Bronchus fibroblast of lung (primary cell): ENCODE data around the gene SLC39A1. TPM values are rescaled to one million over a fixed set of nuclear protein-coding genes. Genes with fewer than 3 reads are reported as not detected.

Experiments
- total RNA-seq: library from RNA; depleted of rRNA; stranded (reverse); fragments of >200 nt; gene quantifications from 2 replicates; pipeline ENCODE4 v1.2.3, GENCODE V29; 2015

Gene SLC39A1, protein sequence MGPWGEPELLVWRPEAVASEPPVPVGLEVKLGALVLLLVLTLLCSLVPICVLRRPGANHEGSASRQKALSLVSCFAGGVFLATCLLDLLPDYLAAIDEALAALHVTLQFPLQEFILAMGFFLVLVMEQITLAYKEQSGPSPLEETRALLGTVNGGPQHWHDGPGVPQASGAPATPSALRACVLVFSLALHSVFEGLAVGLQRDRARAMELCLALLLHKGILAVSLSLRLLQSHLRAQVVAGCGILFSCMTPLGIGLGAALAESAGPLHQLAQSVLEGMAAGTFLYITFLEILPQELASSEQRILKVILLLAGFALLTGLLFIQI
- total RNA-seq = 112 and 118 TPM in 2 replicates

DNA sequence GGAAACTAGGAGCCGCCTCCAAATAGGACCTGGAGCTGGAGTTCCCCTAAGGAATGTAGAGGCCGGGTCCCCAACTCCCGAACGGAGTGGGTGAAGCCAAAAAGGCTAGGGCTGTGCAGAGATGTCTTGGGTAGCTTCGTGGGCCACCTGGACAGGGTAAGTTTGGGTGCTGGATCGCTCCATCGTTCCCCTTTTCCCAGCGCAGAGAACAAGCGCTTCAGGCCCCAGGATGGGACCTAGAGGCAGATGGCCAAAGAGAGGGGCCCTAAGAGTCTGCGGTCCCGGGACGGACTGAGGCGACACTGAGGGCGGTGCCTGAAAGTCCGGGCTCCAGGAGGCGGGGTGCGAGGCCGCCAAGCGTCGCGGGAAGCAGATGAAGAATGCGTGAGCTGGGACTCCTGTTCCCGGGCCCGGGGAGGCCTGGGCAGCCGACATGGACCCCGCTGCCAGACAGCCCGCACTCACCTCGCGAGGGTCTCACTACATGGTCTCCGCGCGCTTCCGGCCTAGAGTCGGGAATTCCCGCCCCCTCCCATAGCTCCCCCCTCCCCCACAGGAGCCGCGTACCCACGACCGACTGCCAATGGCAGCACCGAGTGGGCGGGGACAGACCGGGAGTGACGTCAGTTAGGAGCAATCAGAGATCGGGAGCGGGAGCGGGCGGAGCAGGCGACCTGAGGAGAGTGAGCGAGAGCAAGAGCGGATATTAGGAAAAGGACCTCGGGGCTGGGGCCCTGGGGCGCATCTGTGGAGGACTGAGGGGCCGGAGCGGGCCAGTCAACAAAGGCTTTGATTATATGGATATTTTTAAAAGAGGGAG, at the start of gene SLC39A1:
TSS of gene SLC39A1 (minus strand) at position 508 of the 820 bp plus-strand sequence. CDS start 822 bp downstream, outside the sequence.

DNA sequence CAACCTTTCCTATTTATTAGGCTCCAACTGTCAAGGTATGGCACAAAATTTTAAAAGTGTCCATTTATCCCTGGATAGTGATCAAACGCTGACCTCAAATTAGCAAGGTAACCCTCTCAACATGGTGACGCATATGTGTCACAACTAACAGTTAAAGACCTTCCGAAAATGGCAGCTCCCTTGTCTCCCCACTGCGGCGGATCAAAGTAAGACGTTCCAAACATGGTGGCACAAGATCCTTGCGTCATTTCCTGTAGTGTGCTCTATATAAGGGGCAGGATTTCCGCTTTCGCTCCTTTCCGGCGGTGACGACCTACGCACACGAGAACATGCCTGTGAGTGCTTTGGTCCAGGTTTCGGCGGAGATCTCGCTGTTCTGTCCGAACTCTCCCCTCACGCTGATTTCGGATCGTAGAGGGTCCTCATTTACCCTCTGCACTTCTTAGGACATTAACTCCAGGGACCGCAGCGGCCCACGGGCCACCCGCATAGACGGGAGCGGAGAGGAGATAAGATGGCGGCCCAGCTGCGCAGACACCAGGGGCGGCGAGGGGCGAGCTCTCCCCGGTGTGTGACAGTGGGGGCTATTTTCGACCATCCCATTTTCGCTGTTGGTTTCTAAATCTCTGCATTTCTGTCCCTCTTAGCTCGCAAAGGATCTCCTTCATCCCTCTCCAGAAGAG, 27.3 kb upstream of the SLC39A1 start, which contains the start of gene RPS27:
TSS of gene RPS27 (plus strand) at position 295 of the 683 bp plus-strand sequence. CDS start at position 330, 35 bp downstream.

DNA sequence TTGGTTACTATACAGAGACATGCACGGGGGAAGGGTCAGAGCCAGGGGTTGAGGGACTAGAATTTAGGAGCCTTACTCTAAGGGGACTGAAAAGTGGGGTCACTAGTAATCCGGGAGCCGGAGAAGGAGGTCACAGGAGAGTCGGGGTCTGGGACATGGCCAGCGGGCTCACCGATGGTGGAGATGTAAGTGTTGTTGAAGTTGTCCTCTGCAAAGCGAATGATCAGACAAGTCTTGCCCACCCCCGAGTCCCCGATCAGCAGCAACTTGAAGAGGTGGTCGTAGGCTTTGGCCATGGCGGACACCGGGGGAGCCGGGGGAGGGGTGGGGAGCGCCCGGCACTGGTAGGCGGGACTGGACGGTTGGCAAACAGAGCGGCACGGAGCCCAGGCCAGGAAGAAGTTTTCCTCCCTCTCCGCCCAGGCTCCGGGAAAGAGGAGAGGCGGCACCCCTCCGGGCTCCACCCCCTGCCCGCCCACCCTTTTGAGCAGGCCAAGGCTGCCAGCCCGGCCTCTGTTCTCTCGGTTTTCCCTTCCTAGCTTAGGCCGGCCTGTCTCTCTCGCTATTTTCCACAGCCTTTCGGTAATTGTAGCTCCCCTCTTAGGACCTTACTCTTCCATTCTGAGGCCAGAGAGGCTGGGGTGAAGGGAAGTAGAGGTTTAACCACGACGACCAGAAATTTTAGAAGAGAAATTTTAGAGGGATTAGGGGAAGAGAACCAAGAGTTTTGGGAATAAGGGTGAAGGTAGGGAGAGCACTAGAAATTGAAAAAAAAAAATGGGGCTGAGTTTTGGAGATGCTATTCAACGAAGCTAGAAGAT, 22.8 kb upstream of the SLC39A1 start, which contains the start of gene RAB13:
TSS of gene RAB13 (minus strand) at position 399 of the 821 bp plus-strand sequence. CDS start at position 296, 103 bp downstream.

DNA sequence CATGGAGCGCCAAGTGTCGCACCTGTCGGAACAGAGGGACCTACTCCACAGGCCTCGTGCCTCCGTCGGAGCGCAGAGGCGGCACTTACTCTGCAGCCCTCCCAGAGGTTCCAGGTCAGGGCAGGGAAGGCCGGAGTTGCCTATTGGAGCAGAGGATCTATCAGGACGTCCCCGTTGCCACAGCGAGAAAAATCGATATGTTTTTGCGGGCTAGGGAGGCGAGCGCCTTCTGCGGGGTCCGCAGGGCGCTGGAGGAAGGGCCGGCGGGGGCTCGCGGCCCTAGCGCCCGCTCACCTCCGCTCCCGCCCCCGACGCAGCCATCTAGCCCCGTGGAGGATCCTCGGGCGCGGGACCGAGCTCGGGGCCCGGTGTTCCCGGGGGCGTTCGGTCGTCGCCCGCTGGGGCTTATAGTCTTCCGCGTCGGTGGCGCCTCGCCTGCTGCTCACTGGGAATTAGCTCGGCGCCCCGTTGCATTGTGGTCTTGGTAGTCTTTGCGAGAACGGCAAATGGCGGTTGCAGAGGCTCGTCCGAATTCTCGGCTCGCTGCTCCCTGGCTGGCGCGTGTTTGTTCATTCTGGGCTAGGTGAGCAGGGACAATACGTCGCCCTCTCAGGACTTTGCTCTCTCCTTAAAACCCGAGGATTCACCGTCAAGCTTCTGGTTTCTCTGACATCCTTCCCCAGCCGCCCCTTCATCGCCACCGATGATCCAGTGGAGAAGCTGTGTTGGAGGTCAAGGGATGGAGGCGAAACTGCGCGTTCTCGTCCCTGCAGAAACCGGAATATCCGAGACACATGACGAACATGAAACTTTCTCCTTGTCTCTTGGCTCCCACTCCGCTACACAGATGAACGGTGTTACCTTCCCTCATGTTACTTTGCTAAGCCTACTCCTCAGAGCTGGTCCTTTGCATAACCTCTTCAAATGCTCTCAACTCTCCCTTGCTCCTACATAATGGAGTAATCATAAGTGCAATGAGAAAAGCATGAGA, 14.2 kb upstream of the SLC39A1 start, which contains the start of gene JTB:
TSS of gene JTB (minus strand) at position 425 of the 991 bp plus-strand sequence. CDS start at position 3, 422 bp downstream.

DNA sequence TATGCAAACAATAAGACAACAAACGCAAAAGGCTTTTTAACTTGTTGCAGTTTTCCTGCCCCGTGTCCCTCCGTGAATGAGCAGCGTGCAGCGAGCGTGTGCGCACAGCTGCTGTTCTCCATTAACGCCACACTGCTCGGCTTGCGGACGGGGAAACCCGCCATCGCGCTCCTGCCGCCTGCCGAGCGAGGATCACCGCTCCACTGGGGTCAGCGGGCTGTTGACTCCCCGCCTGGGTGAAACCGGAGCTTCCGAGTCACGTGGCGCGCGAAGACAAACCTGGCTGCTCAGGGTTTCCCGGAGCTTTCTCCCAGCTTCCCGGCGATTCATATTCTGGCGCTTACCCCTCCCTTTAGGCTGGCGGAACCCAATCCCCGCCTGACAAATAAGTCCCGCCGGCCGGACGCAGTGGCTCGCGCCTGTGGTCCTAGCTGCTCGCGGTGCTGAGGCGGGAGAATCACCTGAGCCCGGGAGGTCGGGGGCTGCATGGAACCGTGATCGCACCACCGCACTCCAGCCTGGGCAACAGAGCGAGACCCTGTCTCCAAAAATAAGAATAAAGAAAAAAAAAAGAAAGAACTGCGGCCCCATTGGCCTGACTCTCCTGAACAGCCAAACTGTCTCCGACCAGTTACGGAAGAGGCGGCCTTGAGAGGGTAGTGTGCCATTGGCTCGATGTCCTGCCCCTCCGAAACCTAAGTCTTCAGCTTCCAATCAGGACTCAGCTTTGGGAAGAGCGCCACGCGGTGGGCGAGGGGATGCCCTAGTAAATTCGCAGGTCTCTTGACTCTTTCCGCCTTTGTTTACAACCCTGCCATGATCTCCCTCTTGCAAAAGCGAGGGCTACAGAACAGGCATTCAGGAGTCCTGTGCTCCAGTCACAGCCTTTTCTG, 4.0 kb upstream of the SLC39A1 start, which contains the start of gene CREB3L4:
TSS of gene CREB3L4 (plus strand) at position 796 of the 893 bp plus-strand sequence. CDS start 624 bp downstream, outside the sequence.

DNA sequence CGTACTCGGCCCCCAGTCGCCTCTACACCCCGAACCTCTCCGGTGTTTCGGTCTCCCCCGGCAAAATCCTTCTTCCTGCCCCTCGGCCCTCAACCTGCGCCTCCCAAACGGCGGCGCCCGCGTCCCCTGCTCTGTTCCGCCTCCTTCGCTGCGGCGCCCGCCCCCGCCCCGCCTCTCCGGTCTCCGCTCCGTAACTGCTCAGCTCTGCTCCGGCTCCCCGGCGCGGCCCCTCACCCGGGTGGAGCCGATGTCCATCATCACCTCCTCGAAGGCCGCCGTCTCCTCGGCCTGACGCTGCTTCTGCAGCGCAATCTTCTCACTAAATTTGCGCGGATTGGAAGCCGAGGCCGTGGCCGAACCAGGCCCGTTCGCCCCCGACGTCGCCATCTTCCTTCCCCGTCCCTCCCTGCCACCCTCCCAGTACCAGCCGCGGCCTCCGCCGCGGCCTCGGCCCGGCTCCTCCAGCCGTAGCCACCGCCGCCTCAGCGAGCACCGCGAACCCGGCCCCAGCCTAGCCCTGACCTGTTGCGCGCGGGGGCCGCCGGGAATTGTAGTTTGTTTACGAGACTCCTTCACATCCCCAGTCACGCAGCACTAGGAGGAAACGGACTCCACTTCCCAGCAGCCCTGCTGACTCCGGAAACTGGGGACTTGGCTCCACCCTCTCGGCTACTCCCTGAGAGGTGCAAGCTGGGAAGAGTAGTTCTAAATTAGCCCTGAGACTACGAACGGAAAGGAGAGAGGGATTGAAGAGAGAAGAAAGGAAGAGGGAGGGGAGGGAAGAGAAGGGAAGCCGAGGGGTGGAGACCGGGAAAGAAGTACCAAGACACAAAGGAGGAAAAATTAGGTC, 5.0 kb downstream of the SLC39A1 start, which contains the start of gene CRTC2:
TSS of gene CRTC2 (minus strand) at position 502 of the 850 bp plus-strand sequence. CDS start at position 387, 115 bp downstream.

DNA sequence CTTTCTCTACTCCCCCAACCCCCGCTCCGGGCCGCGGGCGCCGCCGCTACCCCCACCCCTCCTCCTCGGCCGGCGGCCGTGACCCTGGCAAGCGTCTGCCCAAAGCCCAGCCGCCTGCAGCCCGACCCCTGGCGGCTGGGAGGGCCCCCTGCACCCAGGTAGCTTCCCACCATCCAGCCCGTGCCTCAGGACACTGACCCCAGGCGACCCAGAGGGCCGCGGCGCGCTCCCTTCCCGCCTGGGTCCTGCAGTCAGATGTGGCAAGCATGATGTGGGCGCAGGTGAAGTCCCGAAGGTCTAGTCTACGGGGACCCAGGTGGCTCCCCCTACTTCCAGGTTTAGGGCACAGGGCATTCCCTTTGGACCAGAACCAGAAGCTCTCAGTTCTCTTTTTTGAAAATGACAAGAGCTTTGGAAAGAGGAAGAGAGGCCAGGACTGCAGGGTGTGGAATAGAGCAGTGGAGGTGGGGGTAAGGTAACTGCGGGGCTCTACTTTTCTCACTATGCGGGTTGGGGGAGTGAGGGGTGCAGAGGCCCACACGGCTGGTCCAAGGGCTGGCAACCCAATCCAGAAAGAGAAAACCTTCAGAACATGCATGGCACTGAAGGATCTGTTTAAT, 16.6 kb downstream of the SLC39A1 start, which contains the start of gene DENND4B:
TSS of gene DENND4B (minus strand) at position 97 of the 620 bp plus-strand sequence. CDS start 2,344 bp downstream, outside the sequence.

DNA sequence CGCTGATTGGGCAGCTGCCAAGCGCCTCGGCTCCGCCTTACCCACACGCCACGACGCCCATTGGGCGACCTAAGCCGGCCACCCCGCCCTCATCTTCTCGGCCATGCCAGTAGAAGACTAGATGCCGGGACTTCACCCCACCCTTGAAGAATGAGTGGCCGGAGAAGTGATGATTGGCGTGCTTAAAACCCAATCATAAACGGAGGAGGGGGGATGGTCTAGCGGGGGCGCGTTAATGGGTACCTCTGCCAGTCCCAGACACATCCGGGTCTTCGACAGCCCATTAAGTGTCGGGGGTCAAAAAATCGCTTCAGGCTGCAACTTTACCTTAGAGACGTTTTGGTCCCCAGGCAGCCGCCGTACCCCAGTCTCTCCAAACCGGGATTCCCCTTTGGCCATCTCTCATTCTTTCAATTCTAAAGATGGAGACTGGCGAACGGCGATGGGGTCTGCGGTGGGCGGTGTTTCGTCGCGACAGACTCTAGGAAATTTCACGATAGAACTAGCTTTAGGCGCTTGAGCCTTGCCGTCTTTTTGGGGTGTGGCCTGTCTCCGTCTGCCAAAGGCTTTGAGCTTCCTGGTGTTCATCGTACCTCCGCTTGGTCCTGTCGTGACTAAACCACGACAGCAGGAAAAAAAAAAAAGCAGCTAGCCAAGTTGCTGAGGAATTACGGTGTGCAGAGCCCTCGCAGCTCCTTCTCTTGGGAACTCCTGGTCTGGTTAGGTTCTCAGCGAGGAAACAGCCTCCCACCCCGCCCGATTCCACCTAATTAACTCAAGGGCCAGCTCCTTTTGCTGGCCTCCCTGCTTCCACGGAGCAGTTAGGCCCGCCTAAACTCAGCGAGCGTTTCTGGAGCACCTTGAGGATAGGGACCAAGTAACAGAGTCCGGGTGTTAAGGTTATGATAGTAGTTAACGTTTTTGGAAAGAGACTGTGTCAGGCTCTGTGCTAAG, 40.1 kb downstream of the SLC39A1 start, which contains the start of gene GATAD2B:
TSS of gene GATAD2B (minus strand) at position 1 of the 954 bp plus-strand sequence. CDS start 94,625 bp downstream, outside the sequence.

Other genes starting within 250 kb of the SLC39A1 start
- 24.9 and 25.0 TPM in 2 replicates for gene INTS3, start 235.5 kb downstream of the SLC39A1 start, total RNA-seq
- gene SLC27A3, start 188.1 kb downstream of the SLC39A1 start, total RNA-seq = 6.2 and 10.1 TPM in 2 replicates
- gene GATAD2B, start 40.6 kb downstream of the SLC39A1 start, total RNA-seq = 2.4 and 2.7 TPM in 2 replicates
- gene DENND4B, start 16.8 kb downstream of the SLC39A1 start, total RNA-seq = 14.3 and 18.6 TPM in 2 replicates
- 10.9 and 11.0 TPM in 2 replicates for gene CRTC2, start 4.9 kb downstream of the SLC39A1 start, total RNA-seq
- 13.6 and 15.2 TPM in 2 replicates for gene CREB3L4, start 4.4 kb upstream of the SLC39A1 start, total RNA-seq
- 227 and 240 TPM in 2 replicates for gene JTB, start 14.1 kb upstream of the SLC39A1 start, total RNA-seq
- 44.3 and 53.0 TPM in 2 replicates for gene RAB13, start 22.8 kb upstream of the SLC39A1 start, total RNA-seq
- gene RPS27, start 27.2 kb upstream of the SLC39A1 start, total RNA-seq = 2,070 and 2,121 TPM in 2 replicates
- not detected in 2 replicates for gene NUP210L, start 191.5 kb upstream of the SLC39A1 start, total RNA-seq
- 370 and 476 TPM in 2 replicates for gene TPM3, start 228.6 kb upstream of the SLC39A1 start, total RNA-seq
- not detected in 2 replicates for gene CFAP141, start 242.8 kb upstream of the SLC39A1 start, total RNA-seq